GM23248 (cell line): ENCODE results near the gene ZBTB44.
"Not testable (repeated sequence)": the region's sequence is repeated elsewhere in the genome, so short reads cannot be mapped to it uniquely, and the experiment has no call there.

Experiments
- EZH2 ChIP-seq: fragments of 200-600 bp; sonication (generic); IDR thresholded peaks from 2 replicates; pipeline ENCODE4 v1.6.1; 2018; ENCODE audit warnings: antibody characterized with exemption, mild to moderate bottlenecking; ENCODE audit not compliant: insufficient read depth, poor library complexity, severe bottlenecking
- EZH2phosphoT487 ChIP-seq: fragments of 200-600 bp; sonication (generic); IDR thresholded peaks from 2 replicates; pipeline ENCODE4 v1.6.1; 2018; ENCODE audit warnings: antibody characterized with exemption, moderate library complexity, mild to moderate bottlenecking, low read depth; ENCODE audit not compliant: insufficient read depth

DNA sequence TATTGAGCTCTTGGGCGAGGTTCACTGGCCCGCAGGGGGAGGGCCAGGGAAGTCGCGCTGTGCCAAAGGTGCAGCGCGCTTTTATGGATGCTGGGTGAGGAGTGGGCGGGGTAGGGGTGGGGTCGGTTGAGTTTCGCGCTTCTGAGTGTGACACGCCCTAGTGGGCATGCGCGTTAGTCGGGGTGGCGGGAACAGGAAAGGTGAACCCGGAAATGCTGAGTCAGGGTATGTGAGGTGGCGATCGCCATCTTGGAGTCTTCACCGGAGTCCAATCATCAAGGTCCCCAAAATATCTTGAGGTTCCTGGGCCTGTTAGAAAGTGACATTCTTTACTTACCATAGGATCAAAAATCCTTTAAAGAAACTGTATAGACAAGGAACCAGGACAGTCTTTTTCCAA is 16.7 kb upstream of the ZBTB44 start:
- TF ChIP-seq EZH2, EZH2phosphoT487: not testable (repeated sequence)
